PC-3 (cell line): ENCODE data around the gene REEP1.

ENCODE experiments used
- CTCF ChIP-seq: fragments of 300-600 bp; sonication (generic); conservative IDR thresholded peaks from 2 replicates; pipeline ENCODE4 v1.5.1; 2017; ENCODE audit warnings: antibody characterized with exemption, low read depth, mild to moderate bottlenecking, low read length
- EZH2phosphoT487 ChIP-seq: fragments of 300-600 bp; sonication (generic); IDR thresholded peaks from 2 replicates; pipeline ENCODE4 v1.6.1; 2018; ENCODE audit warnings: mild to moderate bottlenecking, antibody characterized with exemption, low read length, borderline replicate concordance

DNA sequence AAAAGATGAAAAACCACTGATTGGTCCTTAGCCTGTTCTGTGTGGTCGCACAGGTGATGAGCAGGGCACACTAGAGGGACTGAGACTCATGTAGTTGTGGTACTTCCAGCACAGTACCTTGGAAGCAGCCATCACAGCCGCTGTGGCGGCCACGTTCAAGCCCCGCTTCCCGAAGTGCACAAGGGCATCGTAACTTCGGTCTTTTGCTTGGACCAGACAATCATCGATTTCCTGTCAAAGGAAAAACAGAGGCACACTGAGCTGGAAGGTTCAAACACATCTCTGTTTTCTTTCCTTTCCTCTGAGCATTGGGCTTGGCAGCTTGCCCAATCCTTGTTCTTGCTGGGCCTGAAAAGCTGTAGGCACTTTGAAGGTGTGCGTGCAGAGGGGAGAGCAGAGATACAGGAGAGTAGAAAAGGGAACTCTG, 85.6 kb downstream of the REEP1 start:
- TF ChIP-seq CTCF: no peak
- TF ChIP-seq EZH2phosphoT487: no peak
